ENCODE data around the gene INPP4B.

Gene INPP4B

GRCh38 chr4:142329313-142329712 is 516.8 kb downstream of the INPP4B start:
- no peak for DNase-seq

DNA sequence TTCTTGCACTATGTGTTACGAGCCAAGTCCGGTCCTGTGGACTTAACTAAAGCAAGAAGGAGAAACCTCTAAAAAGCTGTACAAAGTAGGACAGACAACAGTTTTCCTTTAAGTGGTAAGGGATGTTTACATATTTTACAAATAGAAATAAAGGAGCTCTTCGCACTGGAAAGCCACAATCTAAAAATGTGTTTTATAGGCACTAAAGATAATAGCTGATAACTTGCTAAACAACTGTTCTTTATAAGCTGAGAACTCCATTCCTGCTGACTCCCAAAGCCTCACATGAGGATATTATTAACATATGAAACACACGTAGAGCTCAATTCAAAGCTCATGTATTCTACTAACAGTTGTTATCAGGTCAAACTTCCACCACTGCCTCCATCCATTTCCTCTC is 519.9 kb downstream of the INPP4B start:
- no peak for DNase-seq

- no peak for DNase-seq
Measured at GRCh38 chr4:142324572-142324971, 521.5 kb downstream of the INPP4B start.

- no peak for DNase-seq
Measured at GRCh38 chr4:142322996-142323395, 523.1 kb downstream of the INPP4B start.

- no peak for DNase-seq
Measured at GRCh38 chr4:142318280-142318679, 527.8 kb downstream of the INPP4B start.

GRCh38 chr4:142316913-142317312 is 529.2 kb downstream of the INPP4B start:
- no peak for DNase-seq

GRCh38 chr4:142316025-142316424 is 530.1 kb downstream of the INPP4B start:
- DNase-seq: no peak

GRCh38 chr4:142314686-142315085 is 531.4 kb downstream of the INPP4B start:
- no peak for DNase-seq

- no peak for DNase-seq
Measured at GRCh38 chr4:142314247-142314646, 531.9 kb downstream of the INPP4B start.

DNA sequence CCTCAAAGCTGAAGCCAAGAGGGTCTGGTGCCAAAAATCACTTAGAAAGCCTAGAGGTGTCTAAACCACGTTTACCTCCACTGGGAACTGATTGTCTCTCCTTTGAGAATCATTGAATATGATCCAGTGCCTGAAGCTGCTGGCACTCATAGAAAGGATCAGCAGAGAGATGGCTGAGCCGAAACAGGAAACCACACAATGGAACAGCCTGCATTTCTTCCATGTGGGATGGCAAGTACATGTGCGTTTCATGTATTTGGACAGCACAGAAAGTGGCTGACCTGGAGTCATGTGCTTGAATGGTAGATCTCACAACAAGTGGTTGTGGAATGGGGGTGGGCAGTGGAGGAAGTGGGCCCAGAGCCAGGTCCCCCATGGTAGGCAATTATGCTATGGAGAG is 533.7 kb downstream of the INPP4B start:
- no peak for DNase-seq

DNA sequence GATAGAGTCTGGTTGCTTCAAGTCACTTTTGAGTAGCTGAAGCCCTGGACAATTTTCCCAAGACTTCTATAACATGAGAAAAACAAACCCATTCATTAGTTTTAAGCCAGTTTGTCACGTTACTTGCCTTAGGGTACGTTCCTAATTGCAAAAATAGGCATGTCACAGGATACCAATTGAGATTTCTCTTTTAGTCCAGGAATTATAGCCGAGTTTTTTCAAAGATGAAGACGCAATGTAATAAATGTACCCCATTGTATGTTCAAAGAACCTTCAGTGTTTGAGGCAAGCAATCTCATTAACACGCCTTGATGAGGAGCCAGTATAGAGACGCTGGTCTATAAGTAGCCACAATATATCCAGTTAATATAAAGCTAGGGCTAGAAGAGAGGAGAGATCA is 534.2 kb downstream of the INPP4B start:
- DNase-seq: no peak

GRCh38 chr4:142309772-142310171 is 536.3 kb downstream of the INPP4B start:
- DNase-seq: no peak

DNA sequence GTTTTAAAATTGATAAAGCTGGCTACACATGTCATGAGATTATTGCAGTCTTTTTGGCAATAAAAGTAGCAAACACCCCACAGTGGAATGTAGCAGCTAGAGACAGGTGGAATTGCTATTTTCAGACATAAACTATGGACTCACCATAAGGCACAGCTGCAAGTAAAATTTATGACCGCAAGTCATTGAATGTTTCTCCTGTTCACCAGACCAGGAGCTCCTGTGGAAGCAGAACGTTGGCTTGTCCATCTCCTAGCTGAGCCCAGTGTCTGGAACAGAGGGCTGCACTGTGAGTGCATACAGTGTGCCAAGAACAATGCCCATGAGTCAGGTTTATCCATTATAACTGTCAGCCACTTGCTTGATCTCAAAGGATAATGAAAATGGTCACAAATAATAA is 538.2 kb downstream of the INPP4B start:
- no peak for DNase-seq

DNA sequence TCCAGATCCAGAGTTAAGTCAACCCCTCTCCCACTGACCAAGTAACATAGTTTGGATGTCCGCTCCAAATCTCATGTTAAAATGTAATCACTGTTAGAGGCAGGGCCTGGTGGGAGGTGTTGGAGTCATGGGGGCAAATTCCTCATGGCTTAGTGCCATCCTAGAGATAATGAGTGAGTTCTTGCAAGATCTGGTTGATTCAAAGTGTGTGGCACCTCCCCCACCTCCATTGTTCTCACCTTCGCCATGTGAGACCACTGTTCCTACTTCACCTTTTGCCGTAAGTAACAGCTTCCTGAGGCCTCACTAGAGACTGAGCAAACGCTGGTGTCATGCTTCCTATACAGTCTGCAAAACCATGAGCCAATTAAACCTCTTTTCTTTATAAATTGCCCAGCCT is 548.8 kb downstream of the INPP4B start:
- DNase-seq: no peak

DNA sequence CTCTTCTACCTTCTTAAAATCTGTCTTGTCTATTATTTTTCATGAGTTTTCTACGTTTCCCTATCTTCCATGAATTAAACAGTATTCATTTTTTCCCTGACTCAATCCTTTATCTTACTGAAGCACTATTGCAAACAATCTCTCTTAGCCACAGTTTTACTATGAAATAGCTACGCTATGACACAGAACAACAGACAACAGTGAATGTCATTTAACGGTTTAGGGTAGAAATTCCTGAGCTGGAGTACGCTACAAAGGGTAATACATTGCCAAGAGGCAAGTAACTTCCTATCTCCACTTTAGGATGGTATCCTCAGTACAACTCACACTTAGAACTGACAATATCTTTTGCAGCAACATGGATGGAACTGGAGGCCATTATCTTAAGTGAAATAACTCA is 552.6 kb downstream of the INPP4B start:
- DNase-seq: no peak

- DNase-seq: no peak
Measured at GRCh38 chr4:142292231-142292630, 553.9 kb downstream of the INPP4B start.

DNA sequence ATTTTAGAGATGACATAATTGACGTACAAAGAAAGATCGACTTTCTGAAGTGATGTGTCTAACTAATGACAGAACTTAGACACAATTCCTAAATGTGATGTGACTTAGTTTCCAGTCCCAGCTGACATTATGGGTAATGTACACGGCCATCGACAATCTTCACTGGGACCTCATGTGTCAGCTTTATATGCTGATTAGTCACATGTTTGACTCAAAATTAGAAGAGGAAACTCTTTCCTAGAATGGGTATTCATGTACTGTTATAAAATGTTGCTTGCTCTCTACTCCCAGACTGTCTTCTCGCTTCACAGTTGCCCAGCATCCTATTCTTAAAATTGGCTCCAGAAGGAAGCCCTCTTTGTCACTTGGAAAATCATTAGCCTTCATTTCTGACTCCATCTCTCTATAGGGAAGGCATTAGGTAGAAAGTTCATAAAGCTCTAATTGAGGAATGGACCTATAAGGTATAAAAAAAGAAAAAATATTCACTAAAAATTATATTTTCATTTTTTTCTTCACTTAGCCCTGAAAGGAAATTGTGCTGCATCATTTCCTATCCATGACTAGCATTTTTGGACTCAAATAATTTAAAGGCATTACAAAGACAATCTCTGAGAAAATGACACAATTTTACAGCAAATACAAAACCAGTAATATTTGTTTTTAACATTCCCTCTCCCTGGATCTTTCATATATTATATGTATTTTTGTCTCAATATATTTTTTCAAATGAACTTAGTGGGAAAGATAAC is 554.6 kb downstream of the INPP4B start:
- DNase-seq: no peak

DNA sequence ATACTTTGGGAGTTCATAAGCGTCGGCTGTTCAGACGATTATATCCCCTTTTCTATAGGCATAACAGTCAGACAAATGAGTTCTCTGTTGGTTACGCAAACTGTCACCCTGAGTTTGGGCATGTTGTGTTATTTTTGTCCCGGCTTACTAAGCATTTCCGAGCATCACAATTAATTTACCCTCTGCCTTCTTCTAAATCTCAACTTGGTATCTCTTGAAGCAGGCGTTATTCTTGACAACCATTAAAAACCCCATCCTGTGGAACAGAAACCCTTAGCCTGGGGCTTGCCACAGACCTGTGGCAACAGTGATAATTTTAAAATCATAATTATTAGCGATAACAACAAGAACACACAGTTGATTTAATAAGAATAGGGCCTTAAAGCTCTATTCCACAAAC is 558.7 kb downstream of the INPP4B start:
- no peak for DNase-seq

- DNase-seq: no peak
Measured at GRCh38 chr4:142285222-142285583, 560.9 kb downstream of the INPP4B start.

- no peak for DNase-seq
Measured at GRCh38 chr4:142284402-142285221, 561.5 kb downstream of the INPP4B start.

GRCh38 chr4:142282870-142283431 is 563.1 kb downstream of the INPP4B start:
- peak; percentile 49 for DNase-seq

- no peak for DNase-seq
Measured at GRCh38 chr4:142281999-142282398, 564.1 kb downstream of the INPP4B start.

DNA sequence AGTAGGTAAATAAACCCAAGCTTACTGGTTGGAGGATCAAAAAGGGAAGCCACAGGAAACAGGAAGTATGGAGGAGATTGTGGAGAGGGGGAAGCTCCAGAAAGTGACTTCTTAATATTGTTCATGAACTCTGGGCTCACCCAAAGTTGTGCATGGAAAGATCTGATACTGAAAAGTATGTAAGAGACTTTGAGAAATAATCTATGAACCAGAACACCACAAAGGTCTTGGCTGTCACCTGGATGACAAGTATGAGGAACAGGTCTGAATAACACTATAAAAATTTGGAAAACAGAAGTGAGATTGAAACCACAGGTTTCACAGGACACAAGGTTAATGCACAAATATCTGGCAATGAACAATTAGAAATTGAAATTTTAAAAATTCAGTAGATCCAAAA is 567.4 kb downstream of the INPP4B start:
- no peak for DNase-seq

- DNase-seq: no peak
Measured at GRCh38 chr4:142278171-142278570, 567.9 kb downstream of the INPP4B start.
